MCF 10A (cell line): ENCODE data around the gene PAIP2. TPM values are rescaled to one million over a fixed set of nuclear protein-coding genes. Genes with fewer than 3 reads are reported as not detected.

Experiments used
- Bru-seq: library from RNA; stranded (reverse); fragments of 400-500 nt; gene quantifications from one replicate; lab custom pipeline; 2021; lab: Mats Ljungman, UMichigan
- BruChase-seq, 2 experiments: library from RNA; stranded (reverse); fragments of 400-500 nt; gene quantifications; one replicate each; lab custom pipeline; 2021; lab: Mats Ljungman, UMichigan
- BruUV-seq: library from RNA; stranded (reverse); fragments of 400-500 nt; replicated peaks from 2 replicates; lab custom pipeline; 2021; lab: Mats Ljungman, UMichigan
- CTCF ChIA-PET: fragments of 300-600 bp; sonication (Branson Sonifier 250); formaldehyde crosslinking; extraction: SDS; loops from one replicate; lab custom pipeline; 2021; ENCODE audit warnings: antibody characterized with exemption, inconsistent platforms; lab: Yijun Ruan, JAX
- POLR2A ChIA-PET: fragments of 300-600, 350-650 bp; sonication (Branson Sonifier 250); formaldehyde crosslinking; extraction: SDS; loops from one replicate; lab custom pipeline; 2020; ENCODE audit warnings: antibody characterized with exemption, inconsistent platforms; lab: Yijun Ruan, JAX
- DNase-seq: peaks from one replicate; pipeline ENCODE4 v3.0.0-alpha.2; 2018; ENCODE audit not compliant: unreplicated experiment
- H3K27ac Mint-ChIP-seq: one replicate; pipeline ENCODE4 v1.8.0; 2022; ENCODE audit warnings: mild to moderate bottlenecking, low read depth, mixed read lengths; ENCODE audit not compliant: unreplicated experiment
- H3K27me3 Mint-ChIP-seq: one replicate; pipeline ENCODE4 v1.8.0; 2022; ENCODE audit warnings: mixed read lengths; ENCODE audit not compliant: insufficient read depth, unreplicated experiment
- H3K36me3 Mint-ChIP-seq: one replicate; pipeline ENCODE4 v1.8.0; 2022; ENCODE audit warnings: mild to moderate bottlenecking, moderate library complexity, mixed read lengths; ENCODE audit not compliant: insufficient read depth, unreplicated experiment
- H3K4me1 Mint-ChIP-seq: one replicate; pipeline ENCODE4 v1.8.0; 2022; ENCODE audit warnings: mixed read lengths; ENCODE audit not compliant: insufficient read depth, unreplicated experiment
- H3K4me3 Mint-ChIP-seq: one replicate; pipeline ENCODE4 v1.8.0; 2022; ENCODE audit warnings: mild to moderate bottlenecking, moderate library complexity, mixed read lengths; ENCODE audit not compliant: unreplicated experiment
- H3K9me3 Mint-ChIP-seq: one replicate; pipeline ENCODE4 v1.8.0; 2022; ENCODE audit warnings: mixed read lengths; ENCODE audit not compliant: unreplicated experiment
- CTCF ChIP-seq: fragments of 200-600 bp; IDR thresholded peaks from one replicate; pipeline ENCODE4 v1.8.0; 2022; ENCODE audit warnings: antibody characterized with exemption, mild to moderate bottlenecking; ENCODE audit not compliant: unreplicated experiment
- intact Hi-C: fragments of 100-400 bp; cut with micrococcal nuclease; formaldehyde crosslinking; loops from 2 replicates; pipeline ENCODE4 v1.14.1; 2022
- long read RNA-seq: library from polyadenylated mRNA; stranded (forward); transcript quantifications from one replicate; pipeline ENCODE4 v2.0.0, GENCODE V29; 2022
- total RNA-seq: library from RNA; stranded (reverse); gene quantifications from 2 replicates; pipeline ENCODE4 v1.2.3, GENCODE V29; 2022

Gene PAIP2
- 104 and 108 TPM in 2 replicates for total RNA-seq
- Bru-seq, nascent RNA: percentile 88 among the genes with signal in this experiment
- BruChase-seq, experiment 1, labeled RNA remaining after a 6-hour chase: percentile 95 among the genes with signal in this experiment
- percentile 90 among the genes with signal in this experiment for BruChase-seq, experiment 2, labeled RNA remaining after a 2-hour chase
- long read RNA-seq, transcript PAIP2-201 (4 exons, 1,459 nt): major isoform, 319 of 556 reads
- long read RNA-seq, partial matches to known transcripts: 217 of 556 reads
- long read RNA-seq, other reads (novel, unspliced or antisense): 16 of 556 reads

GRCh38 chr5:139341689-139342422 lies at the start of gene PAIP2:
Gene PAIP2, plus strand, starts transcription at chr5:139341854. Its CDS starts 21,931 bp downstream, at chr5:139363785.
- DNase-seq: peak; percentile 99
- Mint-ChIP-seq H3K27me3 (no peaks in the 10 kb centered on the region), H3K4me3 (peak within 1 kb of the TSS; percentile 97), H3K36me3 (peaks cover 46% of the 10 kb centered on the region), H3K9me3 (no peaks in the 10 kb centered on the region), H3K27ac (peak within 1 kb of the TSS; percentile 100), H3K4me1 (peaks cover 20% of the 10 kb centered on the region)
- ChIA-PET CTCF (interaction anchor here (0.6 to 3.1 kb wide), 24 partner anchors 10 to 1305 kb away, joined by 3 to 16 read pairs (median 4); partner anchors contain the start of gene MATR3), POLR2A (interaction anchor here (0.6 to 4.1 kb wide), 53 partner anchors 9 to 884 kb away, joined by 3 to 107 read pairs (median 6); partner anchors contain the start of genes DNAJC18, ETF1, HSPA9 and MATR3)
- peak; percentile 85 for TF ChIP-seq CTCF
- TSS peak; percentile 91 for BruUV-seq
- intact Hi-C loops: loop anchor here (2.0 kb wide), 2 partner anchors 49 to 61 kb away; partner anchors contain the start of gene MATR3

- TF ChIP-seq CTCF: no peak
- ChIA-PET CTCF (interaction anchor here (0.6 to 1.0 kb wide), 3 partner anchors 10 to 815 kb away, joined by 3 to 5 read pairs (median 4); no protein-coding TSS in a partner anchor), POLR2A (interaction anchor here (0.6 to 13.7 kb wide), 28 partner anchors 14 to 1115 kb away, joined by 3 to 413 read pairs (median 5); partner anchors contain the start of genes CTNNA1, ETF1, HSPA9 and KDM3B)
- intact Hi-C loops: loop anchor here (1.0 to 2.0 kb wide), 2 partner anchors 18 to 48 kb away; partner anchors contain the start of gene PAIP2
- no peak for DNase-seq
- H3K4me1 Mint-ChIP-seq: peaks cover 34% of the 10 kb centered on the region
- peaks cover 49% of the 10 kb centered on the region for H3K36me3 Mint-ChIP-seq
- no peaks in the 10 kb centered on the region for H3K27me3 Mint-ChIP-seq
- BruUV-seq: TSS peak; percentile 26
- no peaks in the 10 kb centered on the region for H3K9me3 Mint-ChIP-seq
- H3K27ac Mint-ChIP-seq: peak overlapping the region; percentile 99
- H3K4me3 Mint-ChIP-seq: peak overlapping the region; percentile 94
These were observed 48.5 kb upstream of the PAIP2 start for GRCh38 chr5:139293202-139293506.

GRCh38 chr5:139293507-139294373 lies 47.9 kb upstream of the PAIP2 start, which contains the start of gene MATR3:
Gene MATR3, plus strand, starts transcription at chr5:139293740. Its CDS starts 13,676 bp downstream, at chr5:139307416.
- peak; percentile 98 for DNase-seq
- TSS peak; percentile 79 for BruUV-seq
- peak within 1 kb of the TSS; percentile 99 for H3K27ac Mint-ChIP-seq
- ChIA-PET POLR2A (interaction anchor here (0.6 to 13.7 kb wide), 44 partner anchors 14 to 1116 kb away, joined by 3 to 413 read pairs (median 4); partner anchors contain the start of genes ANKHD1, CTNNA1, EGR1 and ETF1), CTCF (interaction anchor here (0.5 to 1.2 kb wide), 8 partner anchors 9 to 1098 kb away, joined by 3 to 5 read pairs (median 4); partner anchors contain the start of gene PAIP2)
- H3K4me1 Mint-ChIP-seq: peaks cover 37% of the 10 kb centered on the region
- intact Hi-C loops: loop anchor here (1.0 to 2.0 kb wide), 2 partner anchors 18 to 47 kb away; partner anchors contain the start of gene PAIP2
- peaks cover 55% of the 10 kb centered on the region for H3K36me3 Mint-ChIP-seq
- H3K27me3 Mint-ChIP-seq: no peaks in the 10 kb centered on the region
- H3K4me3 Mint-ChIP-seq: peak within 1 kb of the TSS; percentile 94
- H3K9me3 Mint-ChIP-seq: no peaks in the 10 kb centered on the region
- TF ChIP-seq CTCF: no peak
